H1 (cell line): ENCODE data around the gene DCBLD2. TPM values are rescaled to one million over a fixed set of nuclear protein-coding genes. Genes with fewer than 3 reads are reported as not detected.

Experiments used
- CREB1 ChIP-seq: IDR thresholded peaks from 2 replicates; pipeline ENCODE4 v1.6.1; 2012; ENCODE audit warnings: inconsistent platforms
- FOSL1 ChIP-seq: IDR thresholded peaks from 2 replicates; pipeline ENCODE4 v1.6.1; 2011; ENCODE audit warnings: mild to moderate bottlenecking, low read depth, low read length, moderate library complexity; ENCODE audit not compliant: insufficient read depth
- JUN ChIP-seq: IDR thresholded peaks from 2 replicates; pipeline ENCODE4 v1.6.1; 2011; ENCODE audit warnings: low read depth, mild to moderate bottlenecking, improper control_type of control experiment, low read length
- PHF8 ChIP-seq: fragments of 200-600 bp; sonication (generic); conservative IDR thresholded peaks from 2 replicates; pipeline ENCODE4 v1.7.1; 2012; ENCODE audit warnings: low read depth, mild to moderate bottlenecking, inconsistent platforms, low read length, moderate library complexity
- RAD21 ChIP-seq, 2 experiments: IDR thresholded peaks in 1 of 2; conservative IDR thresholded peaks in 1 of 2; 2 replicates each; pipeline ENCODE4 v1.6.1; 2011; ENCODE audit warnings: low read depth in 2 of 2, low read length in 2 of 2, improper control_type of control experiment in 1 of 2, inconsistent platforms in 1 of 2, mild to moderate bottlenecking in 1 of 2, moderate library complexity in 1 of 2
- RFX5 ChIP-seq: IDR thresholded peaks from 2 replicates; pipeline ENCODE4 v1.6.1; 2011; ENCODE audit warnings: low read depth, low read length, improper control_type of control experiment, borderline replicate concordance
- TAF1 ChIP-seq: IDR thresholded peaks from 2 replicates; pipeline ENCODE4 v1.6.1; 2011; ENCODE audit warnings: mild to moderate bottlenecking, low read depth, low read length
- TAF7 ChIP-seq: optimal IDR thresholded peaks from 2 replicates; pipeline ENCODE3; 2011; ENCODE audit warnings: low read depth, mild to moderate bottlenecking, inconsistent platforms, low read length, moderate library complexity, borderline replicate concordance
- TCF12 ChIP-seq: IDR thresholded peaks from 2 replicates; pipeline ENCODE4 v1.6.1; 2011; ENCODE audit warnings: low read depth, mild to moderate bottlenecking, low read length
- TEAD4 ChIP-seq: IDR thresholded peaks from 2 replicates; pipeline ENCODE4 v1.6.1; 2012; ENCODE audit warnings: low read depth, low read length, inconsistent platforms, mixed read lengths
- polyA plus RNA-seq, 7 experiments: library from polyadenylated mRNA; depleted of rRNA in 3 of 7; stranded (reverse) in 5 of 7; unstranded in 2 of 7; fragments of >200 nt in 5 of 7; fragments of 200-250 nt in 2 of 7; gene quantifications; 1 replicate in 5 of 7; 2 replicates in 1 of 7; 4 replicates in 1 of 7; pipeline versions ENCODE4 v1.2.1 to v1.2.3, GENCODE V29; 2011 to 2013; ENCODE audit warnings: missing spikeins in 2 of 7, mixed read lengths in 2 of 7
- total RNA-seq: library from RNA; stranded (reverse); fragmentation: NEBNext Ultra II Directional; extraction: Animal tissue kit (Norgen Biotek cat#: 25700); gene quantifications from 2 replicates; pipeline ENCODE4 v1.2.1, GENCODE V29; 2021
- TF ChIP-seq, protein P1 (sequence below): fragments of 300-600 bp; sonication (generic); IDR thresholded peaks from 2 replicates; pipeline ENCODE4 v1.7.1; 2012; ENCODE audit warnings: low read length, moderate library complexity, mild to moderate bottlenecking, inconsistent platforms; ENCODE audit not compliant: insufficient replicate concordance
- TF ChIP-seq, protein P2 (sequence below): IDR thresholded peaks from 2 replicates; pipeline ENCODE4 v1.6.1; 2011; ENCODE audit warnings: low read length, improper control_type of control experiment

Gene DCBLD2
- total and polyA plus RNA-seq, 2 of the 8 experiments (the other 6 are each of a cell fraction or from before 2014, with no cell fraction given) = 19.6 to 63.8 TPM

DNA sequence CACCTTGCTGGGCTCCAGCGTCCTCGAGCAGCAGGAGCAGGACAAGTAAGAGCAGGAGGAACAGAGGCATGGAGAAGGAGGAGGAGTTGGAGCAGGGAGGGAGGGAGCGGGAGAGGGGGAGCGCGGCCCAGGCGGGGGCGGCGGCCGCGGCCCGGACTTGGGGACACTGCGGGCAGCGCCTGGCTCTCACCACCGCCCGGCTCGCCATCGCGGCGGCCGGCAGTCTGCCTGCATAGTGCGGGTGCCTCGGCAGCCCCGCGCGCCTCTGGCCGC, 440 bp downstream of the DCBLD2 start (continued):
- TF ChIP-seq, protein P1, sequence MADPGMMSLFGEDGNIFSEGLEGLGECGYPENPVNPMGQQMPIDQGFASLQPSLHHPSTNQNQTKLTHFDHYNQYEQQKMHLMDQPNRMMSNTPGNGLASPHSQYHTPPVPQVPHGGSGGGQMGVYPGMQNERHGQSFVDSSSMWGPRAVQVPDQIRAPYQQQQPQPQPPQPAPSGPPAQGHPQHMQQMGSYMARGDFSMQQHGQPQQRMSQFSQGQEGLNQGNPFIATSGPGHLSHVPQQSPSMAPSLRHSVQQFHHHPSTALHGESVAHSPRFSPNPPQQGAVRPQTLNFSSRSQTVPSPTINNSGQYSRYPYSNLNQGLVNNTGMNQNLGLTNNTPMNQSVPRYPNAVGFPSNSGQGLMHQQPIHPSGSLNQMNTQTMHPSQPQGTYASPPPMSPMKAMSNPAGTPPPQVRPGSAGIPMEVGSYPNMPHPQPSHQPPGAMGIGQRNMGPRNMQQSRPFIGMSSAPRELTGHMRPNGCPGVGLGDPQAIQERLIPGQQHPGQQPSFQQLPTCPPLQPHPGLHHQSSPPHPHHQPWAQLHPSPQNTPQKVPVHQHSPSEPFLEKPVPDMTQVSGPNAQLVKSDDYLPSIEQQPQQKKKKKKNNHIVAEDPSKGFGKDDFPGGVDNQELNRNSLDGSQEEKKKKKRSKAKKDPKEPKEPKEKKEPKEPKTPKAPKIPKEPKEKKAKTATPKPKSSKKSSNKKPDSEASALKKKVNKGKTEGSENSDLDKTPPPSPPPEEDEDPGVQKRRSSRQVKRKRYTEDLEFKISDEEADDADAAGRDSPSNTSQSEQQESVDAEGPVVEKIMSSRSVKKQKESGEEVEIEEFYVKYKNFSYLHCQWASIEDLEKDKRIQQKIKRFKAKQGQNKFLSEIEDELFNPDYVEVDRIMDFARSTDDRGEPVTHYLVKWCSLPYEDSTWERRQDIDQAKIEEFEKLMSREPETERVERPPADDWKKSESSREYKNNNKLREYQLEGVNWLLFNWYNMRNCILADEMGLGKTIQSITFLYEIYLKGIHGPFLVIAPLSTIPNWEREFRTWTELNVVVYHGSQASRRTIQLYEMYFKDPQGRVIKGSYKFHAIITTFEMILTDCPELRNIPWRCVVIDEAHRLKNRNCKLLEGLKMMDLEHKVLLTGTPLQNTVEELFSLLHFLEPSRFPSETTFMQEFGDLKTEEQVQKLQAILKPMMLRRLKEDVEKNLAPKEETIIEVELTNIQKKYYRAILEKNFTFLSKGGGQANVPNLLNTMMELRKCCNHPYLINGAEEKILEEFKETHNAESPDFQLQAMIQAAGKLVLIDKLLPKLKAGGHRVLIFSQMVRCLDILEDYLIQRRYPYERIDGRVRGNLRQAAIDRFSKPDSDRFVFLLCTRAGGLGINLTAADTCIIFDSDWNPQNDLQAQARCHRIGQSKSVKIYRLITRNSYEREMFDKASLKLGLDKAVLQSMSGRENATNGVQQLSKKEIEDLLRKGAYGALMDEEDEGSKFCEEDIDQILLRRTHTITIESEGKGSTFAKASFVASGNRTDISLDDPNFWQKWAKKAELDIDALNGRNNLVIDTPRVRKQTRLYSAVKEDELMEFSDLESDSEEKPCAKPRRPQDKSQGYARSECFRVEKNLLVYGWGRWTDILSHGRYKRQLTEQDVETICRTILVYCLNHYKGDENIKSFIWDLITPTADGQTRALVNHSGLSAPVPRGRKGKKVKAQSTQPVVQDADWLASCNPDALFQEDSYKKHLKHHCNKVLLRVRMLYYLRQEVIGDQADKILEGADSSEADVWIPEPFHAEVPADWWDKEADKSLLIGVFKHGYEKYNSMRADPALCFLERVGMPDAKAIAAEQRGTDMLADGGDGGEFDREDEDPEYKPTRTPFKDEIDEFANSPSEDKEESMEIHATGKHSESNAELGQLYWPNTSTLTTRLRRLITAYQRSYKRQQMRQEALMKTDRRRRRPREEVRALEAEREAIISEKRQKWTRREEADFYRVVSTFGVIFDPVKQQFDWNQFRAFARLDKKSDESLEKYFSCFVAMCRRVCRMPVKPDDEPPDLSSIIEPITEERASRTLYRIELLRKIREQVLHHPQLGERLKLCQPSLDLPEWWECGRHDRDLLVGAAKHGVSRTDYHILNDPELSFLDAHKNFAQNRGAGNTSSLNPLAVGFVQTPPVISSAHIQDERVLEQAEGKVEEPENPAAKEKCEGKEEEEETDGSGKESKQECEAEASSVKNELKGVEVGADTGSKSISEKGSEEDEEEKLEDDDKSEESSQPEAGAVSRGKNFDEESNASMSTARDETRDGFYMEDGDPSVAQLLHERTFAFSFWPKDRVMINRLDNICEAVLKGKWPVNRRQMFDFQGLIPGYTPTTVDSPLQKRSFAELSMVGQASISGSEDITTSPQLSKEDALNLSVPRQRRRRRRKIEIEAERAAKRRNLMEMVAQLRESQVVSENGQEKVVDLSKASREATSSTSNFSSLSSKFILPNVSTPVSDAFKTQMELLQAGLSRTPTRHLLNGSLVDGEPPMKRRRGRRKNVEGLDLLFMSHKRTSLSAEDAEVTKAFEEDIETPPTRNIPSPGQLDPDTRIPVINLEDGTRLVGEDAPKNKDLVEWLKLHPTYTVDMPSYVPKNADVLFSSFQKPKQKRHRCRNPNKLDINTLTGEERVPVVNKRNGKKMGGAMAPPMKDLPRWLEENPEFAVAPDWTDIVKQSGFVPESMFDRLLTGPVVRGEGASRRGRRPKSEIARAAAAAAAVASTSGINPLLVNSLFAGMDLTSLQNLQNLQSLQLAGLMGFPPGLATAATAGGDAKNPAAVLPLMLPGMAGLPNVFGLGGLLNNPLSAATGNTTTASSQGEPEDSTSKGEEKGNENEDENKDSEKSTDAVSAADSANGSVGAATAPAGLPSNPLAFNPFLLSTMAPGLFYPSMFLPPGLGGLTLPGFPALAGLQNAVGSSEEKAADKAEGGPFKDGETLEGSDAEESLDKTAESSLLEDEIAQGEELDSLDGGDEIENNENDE = no peak
- no peak for TF ChIP-seq TEAD4
- peak; percentile 25 for TF ChIP-seq TAF1
- no peak for TF ChIP-seq TCF12
- TF ChIP-seq FOSL1 = no peak
- no peak for TF ChIP-seq RAD21 (IDR thresholded peaks at IDR 0.05 in 1 of 2, conservative IDR thresholded peaks at IDR 0.05 in 1 of 2; ENCODE audit: low read depth in 2 of 2, low read length in 2 of 2)
- TF ChIP-seq, protein P2, sequence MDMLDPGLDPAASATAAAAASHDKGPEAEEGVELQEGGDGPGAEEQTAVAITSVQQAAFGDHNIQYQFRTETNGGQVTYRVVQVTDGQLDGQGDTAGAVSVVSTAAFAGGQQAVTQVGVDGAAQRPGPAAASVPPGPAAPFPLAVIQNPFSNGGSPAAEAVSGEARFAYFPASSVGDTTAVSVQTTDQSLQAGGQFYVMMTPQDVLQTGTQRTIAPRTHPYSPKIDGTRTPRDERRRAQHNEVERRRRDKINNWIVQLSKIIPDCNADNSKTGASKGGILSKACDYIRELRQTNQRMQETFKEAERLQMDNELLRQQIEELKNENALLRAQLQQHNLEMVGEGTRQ = no peak
- TF ChIP-seq RFX5 = no peak
- TF ChIP-seq PHF8 = no peak
- no peak for TF ChIP-seq CREB1
- TF ChIP-seq JUN = no peak
- no peak for TF ChIP-seq TAF7
